GM19240 (cell line): ENCODE measurements around the gene DOK5.

Source experiments
- DNase-seq: peaks from one replicate; pipeline ENCODE4 v3.0.0; 2011; ENCODE audit warnings: low spot score; ENCODE audit not compliant: insufficient read length

DOK5 gene

DNA sequence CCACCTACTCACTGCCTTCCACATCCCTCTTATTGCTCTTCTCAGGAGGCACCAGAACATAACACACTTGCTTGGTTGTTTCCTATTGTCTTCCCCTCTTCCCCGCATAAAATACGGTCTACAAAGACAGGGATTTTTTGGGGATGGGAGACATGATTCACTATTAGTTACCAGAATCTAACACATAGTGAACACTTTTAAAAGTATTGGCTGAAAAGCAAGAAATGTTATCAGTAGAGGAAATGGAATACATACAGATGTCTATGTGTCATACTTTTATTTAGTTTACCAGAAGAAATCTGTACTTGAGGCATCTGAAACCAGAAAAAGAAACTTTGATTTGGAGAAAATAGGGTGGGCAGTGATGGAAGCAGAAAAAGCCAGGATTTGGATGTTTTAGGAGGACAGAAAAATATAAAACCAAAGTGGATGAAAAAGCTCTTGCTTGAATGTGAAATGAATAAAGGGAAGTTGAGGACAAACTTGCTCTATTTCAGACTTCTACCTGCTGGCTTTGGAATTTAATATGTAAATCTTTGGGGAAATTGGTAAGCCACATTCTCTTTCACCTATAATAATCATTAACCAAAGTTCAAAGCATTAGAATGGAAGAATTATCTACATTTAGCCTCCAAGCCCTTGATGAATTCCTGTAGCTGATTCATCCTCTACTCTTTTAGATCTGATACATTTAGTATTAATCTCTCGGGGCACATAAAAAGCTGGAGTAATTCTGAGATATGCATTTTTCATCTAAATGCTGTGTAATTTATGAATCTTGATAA is 82.6 kb downstream of the DOK5 start:
- no peak for DNase-seq

DNA sequence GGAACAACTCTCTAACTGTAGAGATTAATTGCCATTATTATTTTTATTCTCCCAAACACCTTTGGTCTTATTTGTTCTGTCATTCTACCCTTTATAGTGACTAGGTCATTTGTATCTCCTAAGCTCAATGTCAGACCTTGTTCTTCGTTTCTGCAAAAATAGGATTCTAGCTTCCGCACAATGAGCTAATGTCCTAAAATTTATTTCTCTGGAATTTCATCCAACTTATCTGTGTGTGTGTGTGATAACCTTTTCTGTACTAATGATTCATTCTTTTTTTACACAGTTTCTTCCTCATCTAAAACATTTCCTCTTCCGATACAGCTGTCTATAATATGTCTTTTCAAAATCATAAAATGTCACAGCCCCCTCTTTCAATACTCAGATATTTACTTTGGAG is 84.5 kb downstream of the DOK5 start:
- DNase-seq: no peak

DNA sequence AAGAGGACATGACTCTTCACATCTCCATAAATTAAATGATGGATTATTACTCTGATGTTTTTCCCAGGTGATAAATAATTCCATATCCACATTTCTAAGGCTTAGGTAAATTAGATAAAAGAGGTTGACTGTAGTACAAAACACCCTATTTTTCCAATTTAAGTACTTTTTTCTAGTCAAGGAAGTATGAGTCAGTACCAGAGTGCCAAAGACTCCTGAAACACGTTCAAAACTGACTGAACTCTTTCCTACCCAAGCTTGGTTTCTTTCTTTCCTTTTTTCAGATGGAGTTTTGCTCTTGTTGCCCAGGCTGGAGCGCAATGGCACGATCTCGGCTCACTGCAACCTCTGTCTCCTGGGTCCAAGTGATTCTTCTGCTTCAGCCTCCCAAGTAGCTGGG is 85.0 kb downstream of the DOK5 start:
- no peak for DNase-seq

DNA sequence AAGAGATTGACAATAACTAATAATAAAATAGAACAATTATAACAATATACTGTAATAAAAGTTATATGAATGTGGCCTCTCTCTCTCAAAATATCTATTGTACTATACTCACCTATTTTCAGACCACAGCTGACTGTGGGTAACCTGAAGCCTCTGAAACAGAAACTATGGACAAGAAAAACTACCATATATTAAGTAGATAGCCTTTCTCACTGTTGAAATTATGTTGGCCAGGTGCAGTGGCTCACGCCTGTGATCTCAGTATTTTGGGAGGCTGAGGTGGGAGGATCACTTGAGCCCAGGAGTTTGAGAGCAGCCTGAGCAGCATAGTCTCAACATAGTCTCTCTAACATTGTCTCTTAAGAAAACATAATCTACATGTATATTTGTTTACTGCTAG is 89.9 kb downstream of the DOK5 start:
- DNase-seq: no peak

DNA sequence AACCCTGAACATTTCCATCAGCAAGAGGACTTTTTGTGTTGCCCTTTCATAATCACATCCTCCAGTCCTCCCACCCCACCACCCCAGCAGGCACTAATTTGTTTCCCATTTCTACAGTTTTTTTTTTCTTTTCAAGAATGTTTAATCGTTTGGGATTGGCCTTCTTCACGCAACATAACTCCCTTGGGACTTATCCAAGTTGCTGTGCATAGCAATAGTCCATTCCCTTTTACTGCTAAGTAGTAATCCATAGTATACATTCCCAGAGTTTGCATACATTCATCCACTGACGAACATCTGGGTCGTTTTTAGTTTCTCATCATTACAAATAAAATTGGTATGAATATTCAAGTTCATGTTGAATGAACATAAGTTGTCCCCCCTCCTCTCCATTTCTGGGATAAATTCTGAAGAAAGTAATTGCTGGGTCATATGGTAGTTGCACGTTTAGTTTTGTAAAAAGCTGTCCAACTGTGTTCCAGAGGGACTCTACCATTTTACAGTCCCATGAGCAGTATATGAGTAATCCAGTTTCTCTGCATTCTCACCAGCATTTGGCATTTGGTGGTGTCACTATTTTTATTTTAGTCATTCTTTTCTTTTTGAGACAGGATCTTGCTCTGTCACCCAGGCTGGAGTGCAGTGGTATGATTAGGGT is 90.8 kb downstream of the DOK5 start:
- DNase-seq: no peak

DNA sequence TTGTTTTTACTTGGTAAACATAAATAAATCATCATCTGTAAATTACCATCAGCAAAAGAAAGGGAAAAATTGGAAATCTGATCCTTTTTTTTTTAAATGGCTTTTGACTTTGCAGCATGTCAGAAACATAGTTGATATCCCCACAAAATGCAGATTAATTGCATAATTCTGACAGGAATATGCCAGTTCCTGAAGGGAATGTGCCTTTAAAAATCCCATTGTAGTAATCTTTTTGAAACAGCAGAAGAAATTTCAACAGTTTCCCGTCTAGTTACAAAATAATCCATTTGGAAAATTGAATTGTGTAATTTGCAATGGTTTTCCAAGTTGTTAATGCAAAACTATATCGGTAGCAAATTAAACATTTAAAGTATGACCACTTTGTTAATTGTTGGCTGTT is 95.2 kb downstream of the DOK5 start:
- DNase-seq: no peak

DNA sequence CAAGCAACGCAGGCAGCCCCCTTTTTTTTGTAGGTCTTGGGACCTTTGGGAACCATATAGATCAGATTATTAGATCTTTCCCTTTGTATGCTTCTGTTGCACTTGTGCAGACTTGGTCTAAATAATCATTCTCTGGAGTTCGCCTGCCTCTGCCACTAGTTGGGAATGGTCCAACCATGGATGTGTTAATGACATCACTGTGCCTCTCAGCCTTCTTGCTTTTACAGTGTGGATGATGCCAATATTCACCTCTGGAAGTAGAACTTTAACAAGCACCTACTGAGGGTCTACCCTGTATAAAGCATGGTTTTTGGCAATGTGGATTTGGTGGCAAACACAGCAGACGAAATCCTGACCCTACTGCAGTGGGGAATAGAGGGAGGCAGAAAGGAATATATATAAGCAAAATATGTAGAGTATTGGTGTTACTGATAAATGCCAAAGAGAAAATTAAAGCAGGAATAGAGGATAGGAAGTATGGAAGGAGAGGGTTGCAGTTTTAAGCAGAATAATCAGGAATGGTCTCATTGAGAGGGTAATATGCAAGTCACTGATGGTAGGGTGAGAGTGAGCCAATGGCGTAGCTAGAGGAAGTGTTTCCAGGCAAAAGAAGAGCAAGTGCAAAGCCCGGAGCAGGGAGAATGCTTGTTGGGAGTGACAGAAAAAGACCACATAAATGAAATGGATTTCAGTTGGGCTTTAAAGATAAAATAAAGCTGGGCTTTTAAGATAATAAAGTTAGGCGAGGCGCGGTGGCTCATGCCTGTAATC is 97.5 kb downstream of the DOK5 start:
- DNase-seq: no peak

DNA sequence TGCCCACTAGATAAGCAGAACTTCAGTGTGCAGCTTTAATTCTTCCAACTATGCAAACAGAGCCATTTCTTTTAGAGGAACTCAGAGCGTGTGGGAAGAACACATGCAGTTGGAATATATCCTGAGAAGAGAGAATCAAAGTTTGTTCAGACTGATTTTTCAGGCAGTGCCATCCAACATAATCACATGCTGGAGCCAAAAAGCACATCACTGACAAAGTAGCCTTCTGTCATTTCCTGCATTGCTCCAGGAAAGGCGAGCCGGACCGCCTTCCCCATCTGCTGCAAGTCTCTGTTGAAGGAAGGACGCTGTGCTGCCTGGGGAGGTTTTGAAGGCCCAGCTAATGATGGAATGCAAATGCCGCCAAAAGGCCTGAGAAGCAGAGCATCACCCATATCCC is 98.4 kb downstream of the DOK5 start:
- DNase-seq: no peak

DNA sequence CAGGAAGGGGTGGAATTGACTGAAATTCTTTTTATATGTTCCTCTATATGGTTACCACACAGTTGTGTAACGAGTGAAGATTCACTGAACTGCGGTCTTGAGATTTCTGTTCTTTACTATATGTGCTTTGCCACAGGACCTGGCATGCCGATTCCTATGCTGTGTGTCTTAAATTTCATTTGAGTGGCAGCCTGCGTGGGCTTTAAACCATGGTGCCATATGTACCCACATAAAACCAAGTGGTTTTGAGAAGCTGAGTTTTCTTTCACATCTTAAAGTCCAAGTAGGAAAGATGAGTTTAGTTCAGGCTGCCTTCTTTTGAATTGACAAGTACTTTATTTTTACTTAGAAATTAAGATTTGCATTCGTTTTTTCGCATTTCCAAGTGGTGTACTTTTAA is 101.1 kb downstream of the DOK5 start:
- DNase-seq: no peak

DNA sequence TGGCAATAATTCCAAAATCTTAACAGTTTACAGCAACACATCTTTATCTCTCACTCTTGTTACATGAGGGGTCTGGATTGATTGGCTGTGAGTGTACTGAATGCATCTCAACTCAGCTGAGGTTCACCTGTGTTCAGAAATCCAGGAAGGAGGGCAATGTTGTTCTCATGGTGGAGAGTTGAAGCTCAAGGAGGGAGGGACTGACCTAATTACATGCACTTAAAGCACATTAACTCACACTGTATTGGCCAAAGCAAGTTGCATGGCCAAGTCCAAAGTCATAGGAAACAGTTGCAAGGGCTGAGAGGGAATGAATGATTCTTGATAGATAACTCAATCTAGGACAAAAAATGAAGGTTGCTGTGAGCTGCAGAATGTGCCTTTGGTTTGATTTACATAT is 102.2 kb downstream of the DOK5 start:
- DNase-seq: no peak

DNA sequence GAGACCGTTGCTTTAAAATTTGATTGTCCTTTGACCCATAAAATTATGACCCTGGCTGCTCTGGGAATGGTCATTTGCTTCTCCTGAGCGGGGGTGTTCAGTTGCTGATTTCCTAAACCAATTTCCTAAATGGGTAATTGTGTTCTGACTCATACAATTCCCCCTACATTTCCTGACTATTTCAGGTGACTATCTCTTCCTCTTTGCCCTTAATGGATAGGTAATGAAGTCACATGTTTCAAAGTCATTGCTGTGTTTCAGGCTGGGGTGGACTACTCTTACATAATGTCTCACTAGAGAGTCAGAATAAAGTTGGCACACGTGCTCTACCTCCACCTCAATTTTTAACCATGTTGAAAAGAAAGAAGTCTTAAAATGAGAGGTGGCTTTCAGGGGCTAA is 109.8 kb downstream of the DOK5 start:
- no peak for DNase-seq

DNA sequence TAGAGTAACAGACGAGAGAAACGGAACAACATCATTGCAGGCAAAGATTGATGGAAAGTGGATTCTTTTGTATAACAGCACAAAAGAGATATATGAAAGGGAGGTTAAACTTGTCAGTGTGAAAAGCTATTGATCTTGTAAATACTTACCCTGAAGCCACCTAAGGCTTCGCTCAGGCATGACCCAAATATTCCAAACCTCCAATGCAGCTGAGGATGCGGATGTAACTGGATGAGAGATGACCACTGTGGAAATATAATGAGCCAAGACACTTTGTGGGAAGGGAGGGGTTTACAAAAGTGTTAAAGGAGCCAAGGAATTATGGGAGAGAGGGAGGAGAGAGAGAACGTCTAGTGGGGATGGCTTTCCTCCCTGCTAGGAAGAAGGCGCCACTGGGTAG is 112.0 kb downstream of the DOK5 start:
- no peak for DNase-seq

DNA sequence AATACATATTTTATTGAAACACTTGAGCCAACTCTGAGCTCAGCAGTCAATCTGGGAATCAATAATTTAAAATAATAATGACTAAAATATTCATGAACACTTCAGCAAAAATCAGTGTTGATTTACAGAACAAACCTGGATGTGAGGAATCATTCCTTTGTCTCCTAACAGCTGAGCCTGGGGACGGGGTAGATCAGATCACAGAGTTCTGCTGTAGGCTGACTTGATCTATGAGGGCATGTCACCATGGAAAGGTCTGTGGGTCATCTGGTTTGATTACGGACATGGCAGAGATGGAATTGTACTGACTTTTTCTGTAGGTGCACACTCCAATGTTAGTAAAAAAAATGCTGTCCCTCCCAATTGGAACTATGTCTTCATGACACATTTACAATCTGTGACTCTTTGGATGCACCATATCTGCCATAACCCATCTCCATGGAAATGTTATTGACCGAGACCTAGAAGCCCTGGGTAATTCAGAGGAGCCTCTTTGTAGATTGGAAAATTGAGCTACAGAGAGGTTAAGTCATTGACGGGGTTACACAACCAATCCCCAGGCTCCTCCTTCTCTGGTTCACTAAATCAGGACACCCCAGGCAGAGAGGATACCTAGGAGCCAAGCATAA is 114.1 kb downstream of the DOK5 start:
- DNase-seq: no peak

DNA sequence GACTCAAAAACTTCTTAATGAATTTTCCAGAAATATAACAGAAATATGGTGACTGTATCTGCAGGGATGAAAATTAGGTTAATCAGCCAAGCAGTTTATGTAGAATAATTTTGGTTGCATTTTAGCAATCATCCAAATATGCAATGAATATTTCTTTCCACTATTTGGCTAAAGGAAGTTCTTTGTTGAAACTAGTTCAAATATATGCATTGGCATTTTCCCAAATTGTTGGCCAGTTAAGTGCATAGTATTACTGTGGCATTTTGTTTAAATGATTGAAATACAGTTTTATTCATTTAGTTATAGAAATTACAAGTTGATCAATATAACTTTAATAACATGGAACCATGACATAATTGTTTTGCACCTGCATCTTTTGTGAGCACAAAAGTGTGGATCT is 115.5 kb downstream of the DOK5 start:
- no peak for DNase-seq

DNA sequence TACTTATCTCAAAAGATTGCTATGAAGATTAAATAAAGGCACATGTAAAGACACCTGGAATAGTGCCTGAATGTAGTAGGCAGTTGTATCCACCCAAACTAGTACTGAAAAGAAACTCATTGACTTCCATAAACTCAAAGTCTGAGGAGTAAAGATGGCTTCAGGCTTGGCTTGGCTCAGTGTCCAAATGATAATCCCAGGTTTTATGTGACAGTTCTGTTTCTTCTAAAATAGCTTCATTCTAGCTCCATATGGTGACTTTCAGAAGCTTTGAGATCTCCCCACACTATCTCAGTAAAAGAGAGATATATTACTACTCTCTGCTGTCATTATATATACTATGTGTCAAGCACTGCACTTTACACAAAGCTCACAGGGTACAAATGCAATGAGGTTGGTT is 121.3 kb downstream of the DOK5 start:
- DNase-seq: no peak

DNA sequence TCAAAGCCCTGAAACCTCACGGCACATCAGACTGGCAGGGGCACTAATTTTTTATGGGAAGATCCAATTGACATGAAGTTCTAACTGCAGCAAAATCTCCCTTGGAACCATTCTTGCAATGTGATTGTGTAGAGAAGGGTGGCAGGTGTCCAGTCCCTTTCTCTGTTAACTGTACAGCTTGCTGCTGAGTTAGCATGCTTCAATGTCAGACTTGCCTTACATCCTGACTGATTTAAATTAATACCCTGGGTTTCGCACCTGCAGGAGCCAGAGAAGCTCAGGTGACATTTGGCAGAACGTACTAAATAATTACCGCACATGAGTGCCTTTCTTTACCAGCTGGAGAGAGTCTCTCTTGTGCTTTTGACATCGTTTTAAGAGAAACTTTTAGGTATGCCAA is 123.0 kb downstream of the DOK5 start:
- no peak for DNase-seq

DNA sequence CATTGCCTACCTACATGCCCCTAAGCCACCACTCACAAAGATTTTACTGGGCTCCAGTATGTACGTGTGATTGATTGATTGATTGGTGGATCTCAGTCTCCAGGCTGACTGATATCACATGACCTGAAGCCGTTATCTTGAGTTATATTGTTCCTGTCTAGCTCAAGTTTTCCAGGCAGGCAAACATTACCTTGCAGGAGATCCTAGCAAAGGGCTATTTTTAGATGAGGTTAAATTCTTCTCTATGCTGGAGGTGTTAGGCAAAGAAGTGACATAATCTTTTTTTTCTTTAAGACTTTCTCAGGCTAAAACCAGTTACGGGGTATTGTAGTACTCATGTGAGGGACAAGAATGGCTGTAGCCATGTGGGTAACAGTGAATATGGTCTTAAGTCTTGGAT is 125.2 kb downstream of the DOK5 start:
- DNase-seq: no peak

DNA sequence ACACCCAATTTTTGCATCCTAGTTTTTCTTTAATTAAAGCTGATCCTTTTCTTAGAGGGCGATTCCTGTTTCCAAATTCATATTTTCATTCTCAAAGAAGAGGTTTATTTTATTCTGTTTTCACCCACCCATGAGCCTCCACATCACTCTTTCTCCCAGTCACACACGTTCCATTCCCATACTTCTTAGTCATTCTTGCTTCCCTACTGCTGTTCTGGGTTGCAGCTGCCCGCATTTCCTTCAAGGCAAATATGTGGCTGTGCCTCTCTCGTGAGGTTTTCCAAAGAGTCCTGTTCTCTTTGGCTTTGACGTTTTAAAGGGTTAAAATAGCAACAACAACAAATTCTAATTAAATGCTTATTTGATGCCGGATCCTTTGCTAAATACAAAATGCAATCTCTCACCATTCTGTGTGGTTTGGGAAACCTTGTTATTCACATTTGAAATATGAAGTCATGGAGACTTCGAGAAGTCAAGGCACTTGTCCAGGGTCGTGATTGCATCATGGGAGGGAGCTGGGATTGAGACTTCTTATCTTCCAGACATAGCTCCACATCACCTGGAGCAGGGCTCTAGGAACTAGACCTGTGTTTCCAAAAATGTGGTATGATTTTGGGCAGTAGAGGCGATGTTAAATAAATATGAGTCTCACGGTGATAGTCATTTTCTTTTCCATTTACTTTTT is 126.6 kb downstream of the DOK5 start:
- DNase-seq: no peak

DNA sequence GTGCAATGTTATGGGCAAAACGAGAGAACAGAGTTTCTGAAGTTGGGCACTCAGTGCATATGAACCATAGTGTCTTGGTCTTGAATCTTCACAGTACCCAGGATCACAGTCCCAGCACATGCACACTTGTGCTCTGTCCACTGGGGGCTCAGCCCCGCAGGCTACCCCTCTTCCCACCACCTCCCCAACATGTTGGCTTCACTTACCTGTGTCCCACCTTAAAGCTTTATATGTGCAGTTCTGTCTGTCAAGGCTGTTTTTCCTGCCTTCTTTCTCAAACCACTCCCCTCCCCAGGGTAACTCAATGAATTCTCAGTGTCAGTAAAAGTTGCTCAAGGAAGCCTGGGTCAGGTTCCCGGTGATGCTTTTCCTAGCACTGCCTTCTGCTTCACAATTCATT is 129.9 kb downstream of the DOK5 start:
- DNase-seq: no peak

DNA sequence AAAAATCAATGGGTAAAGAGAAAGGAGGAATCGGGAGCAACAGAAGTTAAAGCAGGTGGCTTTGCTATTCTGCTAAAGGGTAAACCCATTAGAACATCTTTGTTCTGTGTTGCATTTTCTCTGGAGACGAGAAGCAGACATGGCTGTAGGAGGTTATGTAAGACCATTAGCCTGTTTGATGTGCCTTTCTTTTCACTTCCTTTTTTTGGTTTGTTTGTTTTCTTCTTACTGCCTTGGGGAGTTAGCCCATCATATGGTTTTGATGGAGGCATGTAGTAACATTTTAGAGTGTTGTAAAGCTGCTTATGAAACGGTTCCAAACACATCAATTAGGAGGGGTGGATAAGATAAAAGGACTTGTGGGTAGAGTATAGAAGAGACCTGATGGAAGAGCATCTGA is 131.0 kb downstream of the DOK5 start:
- DNase-seq: no peak

DNA sequence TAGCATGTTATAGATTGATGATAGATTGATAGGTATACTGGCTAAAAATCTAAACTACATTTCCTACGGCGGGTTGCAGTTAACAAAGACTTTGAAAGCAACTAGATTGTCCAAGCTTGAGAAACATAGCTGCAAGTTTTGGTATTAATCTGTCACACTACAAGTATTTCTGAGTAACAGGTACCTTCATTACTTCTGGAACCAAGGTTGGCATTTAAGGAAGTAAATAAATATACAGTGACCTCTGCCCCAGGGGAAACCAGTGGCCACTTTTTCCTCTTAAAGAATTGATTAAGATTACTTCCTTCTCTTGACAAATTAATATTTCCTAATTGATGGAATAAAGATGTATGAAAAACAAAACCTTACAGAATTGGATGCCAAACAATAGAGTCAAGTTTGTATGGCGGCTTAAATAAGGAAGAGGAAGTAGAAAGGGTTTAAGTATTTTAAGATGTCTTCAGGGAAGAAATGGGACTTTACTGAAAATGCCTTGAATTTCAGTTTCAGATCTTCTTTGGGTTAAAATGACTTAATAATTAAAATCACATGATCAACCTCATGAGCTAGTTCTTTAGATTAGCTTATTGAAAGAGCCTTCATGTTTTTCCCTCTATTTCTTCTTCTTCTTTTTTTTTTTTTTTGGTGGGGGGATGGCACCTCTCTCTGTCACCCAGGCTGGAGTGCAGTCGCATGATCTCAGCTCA is 132.8 kb downstream of the DOK5 start:
- no peak for DNase-seq
